Superior temporal gyrus (tissue), 1 donor: ENCODE results near the gene ZBTB16.

ENCODE experiments used
- DNase-seq: peaks from one replicate; pipeline ENCODE4 v3.0.0-alpha.2; 2016; ENCODE audit errors: extremely low spot score

ZBTB16 gene

DNA sequence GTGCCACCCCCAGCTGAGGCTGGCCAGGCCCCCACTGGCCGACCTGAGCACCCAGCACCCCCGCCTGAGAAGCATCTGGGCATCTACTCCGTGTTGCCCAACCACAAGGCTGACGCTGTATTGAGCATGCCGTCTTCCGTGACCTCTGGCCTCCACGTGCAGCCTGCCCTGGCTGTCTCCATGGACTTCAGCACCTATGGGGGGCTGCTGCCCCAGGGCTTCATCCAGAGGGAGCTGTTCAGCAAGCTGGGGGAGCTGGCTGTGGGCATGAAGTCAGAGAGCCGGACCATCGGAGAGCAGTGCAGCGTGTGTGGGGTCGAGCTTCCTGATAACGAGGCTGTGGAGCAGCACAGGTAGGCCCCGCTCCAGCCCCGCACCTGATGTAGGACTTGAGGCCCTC lies 4.7 kb downstream of the ZBTB16 start:
- no peak for DNase-seq

DNA sequence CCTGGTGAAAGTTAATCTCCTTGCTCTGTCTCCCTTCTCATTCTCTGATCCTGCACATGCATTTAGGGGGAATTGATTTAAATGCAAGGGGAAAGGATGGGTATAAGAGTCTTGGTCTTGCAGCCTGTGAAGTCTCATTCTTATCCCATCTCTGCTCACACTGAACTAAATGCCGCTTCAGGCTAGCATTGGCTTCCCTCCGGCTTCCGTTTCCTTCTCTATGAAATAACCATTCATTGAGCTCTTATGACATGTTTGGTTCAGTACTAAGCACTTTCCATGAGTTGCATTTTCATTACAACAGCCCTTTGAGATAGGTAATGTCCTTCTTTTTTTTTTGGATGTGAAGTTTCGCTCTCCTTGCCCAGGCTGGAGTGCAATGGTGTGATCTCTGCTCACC lies 5.6 kb downstream of the ZBTB16 start:
- DNase-seq = peak; percentile 65

DNA sequence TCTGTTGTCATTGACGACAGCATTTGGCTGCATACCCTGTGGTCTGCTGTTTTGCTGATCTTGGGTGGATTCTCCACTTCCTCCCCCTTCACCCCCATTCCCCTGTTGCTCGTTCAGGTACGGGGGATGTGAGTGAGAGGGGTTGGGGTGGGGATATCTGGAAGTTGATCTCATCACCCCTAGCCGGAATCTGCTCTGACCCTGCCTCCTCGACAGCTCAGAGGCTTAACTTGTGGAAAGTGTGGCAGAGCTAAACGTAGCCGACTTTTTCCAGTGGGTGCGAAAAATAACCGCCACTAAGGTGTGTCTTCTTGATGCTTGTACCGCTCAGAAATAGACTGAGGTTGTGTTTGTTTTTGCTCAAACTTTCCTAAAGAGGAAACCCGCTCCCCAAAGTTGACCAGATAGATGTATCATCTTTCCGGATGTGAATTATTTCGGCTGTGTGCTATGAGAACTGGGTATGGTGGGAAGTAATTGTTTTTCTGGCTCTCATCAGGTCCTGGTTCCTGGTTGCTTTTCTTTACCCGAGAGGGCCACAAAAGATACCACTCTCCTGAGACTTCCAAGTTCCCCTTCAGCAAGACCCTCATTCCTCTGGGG lies 6.6 kb downstream of the ZBTB16 start:
- peak; percentile 8 for DNase-seq

DNA sequence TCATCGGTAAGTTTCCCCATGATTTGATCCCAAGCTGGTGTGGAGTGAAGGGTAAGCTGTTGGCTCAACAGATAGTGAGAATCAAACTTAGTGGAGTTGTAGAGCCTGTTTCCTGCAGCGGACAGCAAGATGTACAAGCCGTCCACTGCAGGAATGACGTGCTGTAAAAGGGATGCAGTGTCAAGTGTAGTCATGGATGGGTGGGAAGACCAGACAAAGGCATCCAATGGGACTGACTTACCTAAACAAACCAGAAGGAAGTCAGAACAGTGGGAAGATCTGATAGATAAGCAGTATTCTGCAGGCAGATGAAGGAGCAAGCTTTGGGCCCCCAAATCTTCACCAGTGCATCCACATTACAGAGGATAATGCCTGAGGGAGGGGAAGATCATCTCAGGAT lies 8.8 kb downstream of the ZBTB16 start:
- DNase-seq = peak; percentile 14

DNA sequence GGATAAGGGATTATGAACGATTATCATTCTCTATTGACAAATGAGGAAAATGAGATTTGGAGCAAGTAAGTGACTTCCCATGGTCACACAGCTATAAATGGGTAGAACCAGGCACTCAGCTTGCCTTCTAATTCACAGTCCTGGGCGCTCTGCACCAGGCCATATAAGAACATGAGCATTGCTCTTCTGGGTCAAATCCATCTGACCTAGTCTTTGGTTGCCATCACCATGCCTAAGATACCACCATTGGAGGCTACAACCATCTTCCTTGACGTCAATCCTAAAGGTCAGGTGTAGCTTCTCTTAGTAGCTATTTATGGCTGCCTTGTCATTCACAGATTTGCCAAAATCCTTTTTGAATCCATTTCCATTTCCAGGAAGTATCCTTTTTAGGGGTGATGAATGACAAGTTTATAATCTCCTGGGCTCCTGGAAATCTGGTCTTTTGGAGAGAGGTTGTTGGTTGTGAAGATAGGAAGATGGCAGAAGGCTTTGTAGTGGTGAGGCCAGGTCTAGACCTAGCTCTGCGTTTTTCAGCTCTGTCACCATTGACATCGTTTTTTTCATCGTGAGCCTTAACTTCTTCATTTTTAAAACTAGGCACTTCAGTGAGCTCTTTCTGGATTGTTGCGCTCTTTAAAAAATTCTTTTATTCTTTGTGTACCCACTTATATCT lies 11.1 kb downstream of the ZBTB16 start:
- DNase-seq = peak; percentile 11

DNA sequence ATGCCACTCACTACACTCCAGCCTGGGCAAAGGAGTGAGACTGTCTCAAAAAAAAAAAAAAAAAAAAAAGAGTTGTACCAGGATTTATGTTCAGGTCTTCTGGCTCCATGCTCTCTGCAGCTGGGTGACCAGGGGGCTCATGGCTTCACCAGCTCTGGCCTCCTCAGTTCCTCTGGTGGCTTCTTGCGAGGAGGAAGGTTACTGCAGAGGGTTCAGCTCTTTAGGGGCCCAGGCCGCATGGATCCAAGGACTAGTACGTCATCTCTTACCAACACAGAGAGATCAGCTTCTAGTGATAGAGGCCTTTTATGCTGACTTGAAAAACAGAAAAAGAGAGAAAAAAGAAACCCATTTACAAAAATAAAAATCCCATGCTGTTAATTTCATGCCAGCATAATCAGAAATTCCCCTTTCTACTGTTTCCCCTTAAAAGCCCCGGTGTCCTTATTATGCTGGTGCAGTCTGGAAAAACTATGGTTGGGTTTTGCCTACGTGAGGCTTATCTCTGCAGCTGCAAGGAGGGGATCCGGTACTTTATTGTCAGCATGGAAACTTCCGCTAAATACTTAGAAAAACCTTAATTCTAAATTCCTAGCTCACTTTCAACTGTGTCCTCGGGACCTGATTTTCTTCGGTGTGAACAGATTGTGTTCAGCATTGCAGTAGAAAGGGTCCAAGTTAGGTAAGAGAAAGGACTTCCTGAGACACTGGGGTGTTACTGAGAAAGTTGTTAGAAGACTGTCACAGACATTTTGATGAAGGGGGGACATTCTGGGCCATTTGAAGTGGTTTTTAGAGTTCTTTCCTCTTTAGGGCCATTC lies 13.7 kb downstream of the ZBTB16 start:
- no peak for DNase-seq

DNA sequence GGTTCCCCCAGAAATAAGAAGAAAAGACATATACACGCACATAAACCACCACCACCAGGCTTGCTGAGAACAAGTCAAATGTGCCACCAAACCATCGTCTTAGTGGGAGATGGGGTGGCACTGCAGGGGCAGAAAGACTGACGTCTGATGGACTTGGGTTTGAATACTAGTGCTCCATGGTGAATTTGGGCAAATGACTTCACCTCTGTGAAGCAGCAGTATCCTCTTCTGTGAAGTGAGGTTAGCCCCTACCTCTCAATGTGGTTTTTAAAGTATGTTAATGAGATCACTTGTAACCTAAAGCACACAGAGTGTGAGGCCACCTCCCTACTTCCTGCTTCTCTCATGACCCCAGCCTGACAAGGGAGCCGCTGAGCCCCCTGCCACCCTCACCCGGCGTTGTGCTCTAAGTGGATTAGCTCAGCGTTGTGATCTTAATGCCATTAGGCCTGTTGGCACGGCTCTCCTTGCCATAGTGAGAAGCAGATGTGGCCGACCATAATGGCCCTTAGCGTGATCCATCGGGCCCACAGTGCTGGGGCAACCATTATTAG lies 14.4 kb downstream of the ZBTB16 start:
- DNase-seq = no peak

DNA sequence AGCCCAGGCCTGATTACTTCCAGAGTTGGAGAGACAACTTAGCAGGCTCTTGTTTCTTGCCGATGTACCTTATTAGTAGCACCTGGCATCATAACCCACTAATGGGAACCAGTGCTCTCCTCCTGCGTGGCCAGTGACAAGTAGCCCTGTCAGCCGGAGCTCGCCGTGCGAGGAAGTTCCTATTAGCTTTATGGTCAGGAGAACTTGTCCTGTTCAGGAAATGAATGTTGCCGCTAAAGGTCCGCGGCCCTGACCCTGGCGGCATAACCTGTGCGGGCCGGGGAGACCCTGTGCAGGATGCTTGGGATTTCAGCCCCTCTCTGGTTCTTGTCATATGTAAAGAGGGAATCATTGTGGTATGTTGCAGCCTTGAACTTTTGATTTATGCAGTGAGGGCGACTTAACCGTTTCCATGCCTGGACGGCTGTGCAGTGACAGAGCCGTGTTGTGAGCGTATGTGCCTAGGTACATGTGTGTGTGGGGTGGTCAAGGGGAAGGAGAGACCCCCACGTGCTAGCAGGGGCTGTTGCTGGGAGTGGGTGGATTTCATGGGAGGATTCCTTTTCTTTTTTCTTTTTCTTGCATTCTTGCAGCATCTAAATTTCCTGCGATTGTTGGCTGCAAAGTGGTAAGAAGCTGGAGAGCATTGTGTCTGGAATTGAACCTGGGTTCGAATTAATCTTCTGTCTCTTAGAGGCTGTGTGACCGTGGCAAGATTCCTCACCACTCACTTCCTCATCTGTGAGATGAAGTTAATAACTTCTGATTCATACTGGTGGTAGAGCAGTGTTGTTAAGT lies 15.2 kb downstream of the ZBTB16 start:
- DNase-seq = no peak

DNA sequence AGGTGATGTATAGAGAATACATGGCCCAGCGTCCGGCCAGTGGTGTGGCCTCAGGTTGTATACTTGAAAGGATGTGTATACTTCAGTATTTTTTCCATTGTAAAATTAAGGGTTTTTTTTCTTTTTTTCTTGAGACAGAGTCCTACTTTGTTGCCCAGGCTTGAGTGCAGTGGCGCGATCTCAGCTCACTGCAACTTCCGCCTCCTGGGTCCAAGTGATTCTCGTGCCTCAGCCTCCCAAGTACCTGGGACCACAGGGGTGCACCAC lies 15.8 kb downstream of the ZBTB16 start:
- DNase-seq = no peak

DNA sequence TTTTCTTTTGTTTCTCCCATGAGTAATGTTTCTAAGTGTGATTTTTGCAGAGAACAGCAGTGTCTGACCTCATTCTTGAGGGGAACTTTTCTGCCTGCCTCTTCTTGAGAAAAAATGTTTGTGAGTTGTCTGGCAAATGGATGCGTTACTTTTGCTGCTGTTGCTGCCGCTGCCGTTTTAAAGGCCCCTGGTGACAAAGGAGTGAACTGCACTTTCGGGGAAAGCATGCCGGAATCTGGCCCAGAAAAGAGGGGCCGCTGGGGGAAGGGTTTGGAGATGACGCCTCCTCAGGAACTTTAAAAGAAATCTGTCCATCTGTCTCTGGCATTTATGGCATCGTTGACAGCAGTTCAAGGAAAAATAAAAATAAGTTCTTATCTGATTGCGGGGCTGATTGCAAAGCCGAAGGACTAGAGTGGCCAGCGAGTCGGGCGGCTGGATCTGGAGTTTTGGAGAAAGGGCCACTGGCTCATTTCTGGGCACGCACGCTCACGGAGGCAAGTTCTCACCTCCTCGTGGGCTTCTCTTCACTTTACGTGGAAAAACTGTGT lies 16.5 kb downstream of the ZBTB16 start:
- peak; percentile 67 for DNase-seq

DNA sequence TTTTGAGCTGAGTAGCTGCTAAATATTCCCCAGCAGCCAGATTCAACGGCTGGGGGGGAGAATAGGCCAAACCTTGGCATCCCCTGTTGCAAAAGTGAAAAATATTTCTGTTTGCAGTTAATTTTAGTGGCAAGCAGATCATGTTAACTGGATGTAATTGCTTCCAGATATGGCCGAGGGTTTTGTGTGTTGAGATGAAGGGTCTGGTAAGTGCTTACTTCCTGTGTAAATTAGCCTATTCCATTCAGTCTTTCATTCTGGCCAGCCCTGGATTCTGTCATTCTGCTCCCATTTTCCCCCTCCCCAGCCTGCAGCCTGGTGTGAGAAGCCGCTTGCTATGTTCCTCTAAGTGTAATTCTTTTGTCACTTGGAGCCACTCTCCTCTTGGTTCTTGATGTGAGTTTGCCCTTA lies 17.4 kb downstream of the ZBTB16 start:
- no peak for DNase-seq

DNA sequence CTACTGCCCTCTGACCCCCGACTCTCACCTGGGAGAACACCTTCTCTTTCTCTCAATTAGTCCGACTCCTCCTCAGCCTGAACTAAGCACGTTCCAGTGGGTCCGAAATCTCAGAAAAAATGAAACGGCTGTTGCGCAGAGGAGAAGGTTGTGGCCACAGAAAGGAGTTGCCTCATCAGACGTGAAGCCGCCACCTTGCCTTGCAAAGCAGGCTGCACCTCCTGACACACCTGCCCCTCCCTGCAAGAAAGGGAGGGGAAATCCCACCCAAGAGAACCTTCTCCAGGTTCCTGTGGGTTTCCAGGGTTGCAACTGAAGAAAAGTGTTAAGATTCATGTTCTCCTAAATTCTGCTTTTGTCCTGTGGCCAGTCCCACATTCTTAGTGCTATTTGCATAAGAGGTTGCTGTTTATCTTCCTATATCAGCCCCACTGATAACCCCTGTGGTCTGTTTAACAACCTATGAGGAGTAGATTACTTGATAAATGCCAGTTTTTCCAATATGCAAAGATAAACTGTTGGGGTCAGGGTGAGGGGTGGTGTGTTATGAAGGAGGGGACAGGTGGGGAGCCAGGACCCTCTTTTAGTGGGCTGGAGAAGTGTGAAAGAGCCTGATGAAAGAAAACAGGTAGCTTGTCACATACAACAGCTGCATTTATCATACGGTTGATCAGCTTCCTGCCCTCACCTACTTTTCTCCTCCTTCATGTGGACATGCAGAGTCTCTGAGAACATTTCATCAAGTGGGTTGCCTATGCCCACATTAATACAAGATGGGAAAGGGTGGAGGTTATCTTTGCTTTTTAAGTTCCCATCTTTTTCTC lies 18.2 kb downstream of the ZBTB16 start:
- no peak for DNase-seq

DNA sequence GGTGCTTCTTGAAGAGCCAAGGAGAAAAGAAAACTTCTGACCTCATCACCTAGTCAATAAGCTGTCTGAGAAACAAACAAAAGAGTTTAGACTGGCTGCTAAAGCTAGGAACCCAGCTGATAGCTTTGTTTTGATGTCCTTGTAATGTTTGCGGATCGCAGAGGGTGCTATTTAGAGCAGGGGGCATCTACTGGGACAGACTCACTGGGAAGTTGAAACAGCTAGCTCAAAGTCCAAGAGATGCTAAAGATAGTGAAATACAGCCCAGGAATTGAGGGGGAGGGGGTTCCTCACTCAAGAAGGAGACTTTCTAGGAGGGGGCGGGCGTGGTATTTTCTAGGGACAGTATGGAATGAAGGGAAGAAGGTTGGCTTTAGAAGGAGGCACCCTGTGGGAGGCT lies 18.9 kb downstream of the ZBTB16 start:
- DNase-seq = no peak

DNA sequence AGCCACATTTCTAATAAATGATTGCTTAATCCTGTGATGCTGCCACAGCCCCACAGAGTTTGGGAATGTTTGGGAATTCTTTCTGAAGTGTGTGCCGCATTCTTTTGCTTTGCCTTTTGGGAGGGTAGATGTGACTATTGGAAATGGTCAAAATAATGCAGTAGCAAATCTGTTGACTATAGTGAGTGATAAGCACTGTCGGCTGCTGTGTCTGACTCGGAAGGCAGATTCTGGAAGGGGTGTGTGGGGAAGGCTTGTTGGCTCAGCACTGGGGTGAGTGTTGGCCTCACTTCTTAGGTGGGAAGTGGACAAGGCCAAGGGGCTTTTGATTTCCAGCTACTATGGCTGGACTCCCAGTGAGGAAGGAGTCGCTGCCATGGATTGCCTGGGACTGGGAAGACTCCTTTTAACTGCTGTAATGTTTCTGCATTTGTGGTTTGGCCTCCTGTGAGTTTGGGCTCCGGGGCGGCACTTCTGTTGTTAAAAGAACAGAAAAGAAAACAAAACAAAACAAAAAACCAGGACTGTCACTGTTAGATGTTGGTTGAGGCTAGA lies 20.1 kb downstream of the ZBTB16 start:
- DNase-seq = no peak

DNA sequence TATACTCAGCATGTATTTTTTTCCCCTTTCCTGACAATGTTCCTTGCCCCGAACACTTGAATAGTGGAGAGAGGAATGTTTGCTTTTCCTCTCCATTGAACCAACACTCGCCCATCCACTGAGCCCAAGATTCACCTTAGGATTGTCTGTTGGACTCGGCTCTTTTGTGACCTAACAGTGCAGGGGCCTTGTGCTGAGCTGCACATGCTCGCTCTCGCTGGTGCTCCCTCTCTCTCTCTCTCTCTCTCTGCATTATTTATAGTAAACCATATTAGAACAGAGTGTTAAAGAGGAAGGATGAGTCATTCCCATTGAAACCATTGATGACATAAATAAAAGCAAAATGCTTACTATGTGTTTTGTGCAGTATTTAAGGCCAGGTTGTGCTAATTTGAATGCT lies 20.7 kb downstream of the ZBTB16 start:
- DNase-seq = no peak

DNA sequence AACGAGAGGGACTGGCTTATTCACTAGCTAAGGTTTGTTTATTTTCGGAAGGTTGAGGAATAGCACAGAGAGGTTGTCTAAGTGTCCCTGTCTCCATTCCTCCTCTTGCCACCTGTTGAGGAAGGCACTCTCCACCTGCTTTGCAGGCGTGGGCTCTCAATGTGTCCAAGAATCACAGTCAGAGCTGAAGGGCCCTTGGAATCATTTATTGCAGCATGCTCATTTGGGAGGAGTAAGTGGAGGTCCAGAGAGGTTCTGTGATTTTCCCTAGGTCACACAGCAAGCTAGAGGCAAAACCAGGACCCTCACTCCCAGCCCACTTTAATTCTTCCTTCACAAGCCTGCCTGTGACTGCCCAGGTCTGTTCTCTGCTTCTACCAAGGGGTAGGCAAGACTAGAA lies 21.3 kb downstream of the ZBTB16 start:
- no peak for DNase-seq

DNA sequence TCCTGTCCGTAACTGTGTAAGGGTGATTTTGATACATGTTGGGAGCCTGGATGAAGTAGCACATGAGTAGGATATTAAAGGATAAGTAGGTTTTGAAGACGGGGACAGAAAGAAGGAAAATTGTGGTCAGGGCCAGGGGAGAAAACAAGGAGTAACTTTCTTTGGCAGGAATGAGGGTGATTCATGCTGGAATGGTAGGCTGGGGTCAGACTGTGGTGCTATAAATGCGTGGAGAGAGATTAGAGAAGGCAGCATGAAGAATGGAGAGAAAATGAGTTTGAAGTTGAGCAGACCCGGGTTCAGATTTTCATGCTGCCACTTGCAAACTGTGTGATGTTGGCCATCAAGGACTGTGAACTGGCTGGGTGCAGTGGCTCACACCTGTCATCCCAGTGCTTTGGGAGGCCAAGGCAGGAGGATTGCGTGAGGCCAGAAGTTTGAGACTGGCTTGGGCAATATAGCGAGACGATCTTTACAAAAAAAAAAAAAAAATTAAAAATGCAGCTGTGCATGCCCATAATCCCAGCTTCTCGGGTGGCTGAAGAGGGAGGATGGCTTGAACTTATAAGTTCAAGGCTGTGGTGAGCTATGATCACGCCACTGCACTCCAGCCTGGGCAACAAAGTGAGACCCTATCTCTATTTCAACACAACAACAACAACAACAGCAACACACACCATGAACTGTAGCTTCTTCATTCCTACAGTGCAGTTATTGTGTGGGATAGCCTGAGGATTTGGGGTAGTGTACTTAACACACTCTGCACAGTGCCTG lies 22.3 kb downstream of the ZBTB16 start:
- no peak for DNase-seq

DNA sequence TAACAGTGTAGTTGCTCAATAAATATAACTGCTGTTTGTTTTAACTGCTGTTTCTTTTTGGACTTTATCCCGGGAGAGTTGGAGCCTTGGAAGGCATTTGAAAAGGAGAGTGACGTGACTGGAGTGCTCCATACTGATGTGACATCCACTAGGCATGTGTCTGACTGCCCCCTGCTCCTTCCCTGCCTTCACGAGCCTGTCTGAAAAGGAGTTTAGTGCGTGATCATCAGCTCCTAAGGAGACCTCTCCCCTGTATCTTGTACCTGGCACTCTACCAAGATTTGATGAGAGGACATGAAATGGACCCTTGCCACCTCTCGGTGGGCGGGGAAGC lies 22.9 kb downstream of the ZBTB16 start:
- DNase-seq = no peak

DNA sequence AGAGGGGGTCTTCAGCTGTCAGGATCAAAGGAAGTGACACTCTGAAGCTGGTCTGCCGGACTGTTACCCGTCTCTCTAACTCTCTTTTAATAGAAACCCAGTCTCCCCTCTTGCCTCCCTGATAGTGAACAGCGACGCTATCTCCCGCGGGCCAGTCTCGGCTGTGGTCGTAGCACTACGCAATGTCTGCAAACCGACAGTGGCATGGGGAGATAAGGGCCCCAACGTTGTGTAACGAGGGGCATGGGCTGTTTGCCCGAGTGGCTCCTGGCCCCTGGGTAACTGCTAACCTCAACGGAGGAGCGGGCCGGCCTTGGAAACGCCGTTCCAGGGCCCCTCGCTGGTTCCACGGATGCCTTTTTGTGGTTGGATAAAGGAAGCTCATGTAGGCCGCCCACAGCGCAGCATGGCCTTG lies 23.3 kb downstream of the ZBTB16 start:
- no peak for DNase-seq
